SK-N-SH (cell line): ENCODE measurements around the gene PAXX. TPM values are rescaled to one million over a fixed set of nuclear protein-coding genes. Genes with fewer than 3 reads are reported as not detected.
A peak's percentile ranks its signal among the peaks of the same experiment; 100 is the strongest.

ENCODE experiments used
- CTCF ChIA-PET: fragments of 300-600, 350-600 bp; formaldehyde crosslinking; extraction: SDS; loops from one replicate; lab custom pipeline; 2021; lab: Yijun Ruan, JAX
- POLR2A ChIA-PET: fragments of 350-600 bp; sonication (Branson Sonifier 250); formaldehyde crosslinking; extraction: SDS; loops from one replicate; lab custom pipeline; 2020; ENCODE audit warnings: antibody characterized with exemption, inconsistent platforms; lab: Yijun Ruan, JAX
- DNase-seq: peaks from one replicate; pipeline ENCODE4 v3.0.0; 2012
- H2AFZ ChIP-seq: fragments of 200-600 bp; sonication (generic); 2 replicates; pipeline ENCODE4 v1.8.1; 2016; ENCODE audit warnings: antibody characterized with exemption, mild to moderate bottlenecking, low read depth
- H3F3A ChIP-seq: fragments of 200-600 bp; sonication (generic); replicated peaks from 2 replicates; pipeline ENCODE3; 2016; ENCODE audit warnings: antibody characterized with exemption, mild to moderate bottlenecking; ENCODE audit not compliant: insufficient read depth
- H3K27ac ChIP-seq, 2 experiments: fragments of 200-500 bp in 1 of 2; fragments of 200-600 bp in 1 of 2; sonication (Bioruptor generic) in 1 of 2; sonication (generic), shearing (Covaris generic) in 1 of 2; 2 replicates each; pipeline versions ENCODE4 v1.5.1 to v1.6.1; 2014 to 2016; ENCODE audit warnings: low read depth in 2 of 2, inconsistent platforms in 1 of 2, low read length in 1 of 2, mild to moderate bottlenecking in 1 of 2, mixed read lengths in 1 of 2
- H3K27me3 ChIP-seq: fragments of 200-600 bp; sonication (generic), shearing (Covaris generic); 2 replicates; pipeline ENCODE4 v1.6.1; 2016; ENCODE audit warnings: mixed run types; ENCODE audit not compliant: insufficient read depth
- H3K36me3 ChIP-seq, 2 experiments: fragments of 200-500 bp in 1 of 2; fragments of 200-600 bp in 1 of 2; sonication (Bioruptor generic) in 1 of 2; sonication (generic) in 1 of 2; replicated peaks in 1 of 2; 2 replicates each; pipeline versions ENCODE3 to v1.5.1; 2014 to 2016; ENCODE audit warnings: low read length in 1 of 2, mild to moderate bottlenecking in 1 of 2; ENCODE audit not compliant: insufficient read depth in 2 of 2, control insufficient read depth in 1 of 2
- H3K4me1 ChIP-seq, 2 experiments: fragments of 200-500 bp in 1 of 2; fragments of 200-600 bp in 1 of 2; sonication (Bioruptor generic) in 1 of 2; sonication (generic), shearing (Covaris generic) in 1 of 2; 2 replicates each; pipeline versions ENCODE4 v1.5.1 to v1.6.1; 2014 to 2016; ENCODE audit warnings: low read depth in 1 of 2, low read length in 1 of 2, mixed run types in 1 of 2; ENCODE audit not compliant: insufficient read depth in 2 of 2, control insufficient read depth in 1 of 2
- H3K4me2 ChIP-seq: fragments of 200-600 bp; sonication (generic), shearing (Covaris generic); 2 replicates; pipeline ENCODE4 v1.6.1; 2017; ENCODE audit warnings: mixed run types
- H3K4me3 ChIP-seq, 2 experiments: fragments of 200-500 bp in 1 of 2; fragments of 200-600 bp in 1 of 2; sonication (Bioruptor generic) in 1 of 2; sonication (generic), shearing (Covaris generic) in 1 of 2; 2 replicates each; pipeline versions ENCODE4 v1.5.1 to v1.8.1; 2014 to 2016; ENCODE audit warnings: low read depth in 2 of 2, inconsistent platforms in 1 of 2, low read length in 1 of 2, mild to moderate bottlenecking in 1 of 2, mixed read lengths in 1 of 2, moderate library complexity in 1 of 2
- H3K79me2 ChIP-seq: fragments of 200-600 bp; sonication (generic); 2 replicates; pipeline ENCODE4 v1.8.1; 2017; ENCODE audit warnings: mild to moderate bottlenecking; ENCODE audit not compliant: insufficient read depth
- H3K9ac ChIP-seq: fragments of 200-600 bp; sonication (generic); 2 replicates; pipeline ENCODE4 v1.6.1; 2017; ENCODE audit warnings: mixed run types
- H3K9me2 ChIP-seq: fragments of 200-600 bp; sonication (generic); 2 replicates; pipeline ENCODE4 v1.6.1; 2017; ENCODE audit warnings: mixed run types
- H3K9me3 ChIP-seq: fragments of 200-600 bp; sonication (generic); 2 replicates; pipeline ENCODE4 v1.6.1; 2017; ENCODE audit warnings: mixed run types, mild to moderate bottlenecking, moderate library complexity
- H4K20me1 ChIP-seq: fragments of 200-600 bp; sonication (generic); 2 replicates; pipeline ENCODE4 v1.6.1; 2017; ENCODE audit warnings: mild to moderate bottlenecking, mixed run types; ENCODE audit not compliant: insufficient read depth
- CTCF ChIP-seq: fragments of 200-600 bp; sonication (generic); IDR thresholded peaks from 2 replicates; pipeline ENCODE4 v1.6.1; 2017; ENCODE audit warnings: antibody characterized with exemption, mild to moderate bottlenecking, moderate library complexity
- ELF1 ChIP-seq: IDR thresholded peaks from 2 replicates; pipeline ENCODE4 v1.4.0; 2012
- EP300 ChIP-seq, 2 experiments: IDR thresholded peaks; 2 replicates each; pipeline versions ENCODE4 v1.4.0 to v1.6.1; 2012; ENCODE audit warnings: borderline replicate concordance in 1 of 2, low read depth in 1 of 2, low read length in 1 of 2
- EZH2phosphoT487 ChIP-seq: fragments of 200-600 bp; sonication (generic); IDR thresholded peaks from 2 replicates; pipeline ENCODE4 v1.6.1; 2017; ENCODE audit warnings: low read depth, mixed run types, mild to moderate bottlenecking, antibody characterized with exemption, moderate library complexity, borderline replicate concordance
- FOXJ3 ChIP-seq: sonication (generic); formaldehyde crosslinking; IDR thresholded peaks from 2 replicates; pipeline ENCODE4 v1.5.1; 2020; ENCODE audit warnings: mild to moderate bottlenecking, missing genetic modification reagents
- GATA2 ChIP-seq: sonication (generic); formaldehyde crosslinking; IDR thresholded peaks from 2 replicates; pipeline ENCODE4 v1.5.0; 2020; ENCODE audit warnings: mild to moderate bottlenecking, missing genetic modification reagents
- MEF2A ChIP-seq: IDR thresholded peaks from 2 replicates; pipeline ENCODE4 v1.4.0; 2012; ENCODE audit warnings: low read depth, borderline replicate concordance
- MXI1 ChIP-seq: IDR thresholded peaks from 2 replicates; pipeline ENCODE4 v1.6.1; 2012; ENCODE audit warnings: mild to moderate bottlenecking, low read depth, low read length, improper control_type of control experiment
- NFIC ChIP-seq: IDR thresholded peaks from 2 replicates; pipeline ENCODE4 v1.4.0; 2012; ENCODE audit warnings: borderline replicate concordance
- NRF1 ChIP-seq: IDR thresholded peaks from 2 replicates; pipeline ENCODE4 v1.6.1; 2012; ENCODE audit warnings: low read depth, mild to moderate bottlenecking, low read length
- RAD21 ChIP-seq: IDR thresholded peaks from 2 replicates; pipeline ENCODE4 v1.6.1; 2012; ENCODE audit warnings: mild to moderate bottlenecking, low read length
- RCOR1 ChIP-seq: fragments of 150-350 bp; IDR thresholded peaks from 2 replicates; pipeline ENCODE4 v1.6.1; 2017; ENCODE audit warnings: antibody characterized with exemption, low read length
- RXRA ChIP-seq: IDR thresholded peaks from 2 replicates; pipeline ENCODE4 v1.4.0; 2012; ENCODE audit warnings: low read depth, mild to moderate bottlenecking, borderline replicate concordance
- TCF12 ChIP-seq: IDR thresholded peaks from 2 replicates; pipeline ENCODE4 v1.4.0; 2012
- whole genome bisulfite sequencing: methylation state at CpG from one replicate; pipeline ENCODE4 v1.1.6; 2017; ENCODE audit warnings: low lambda C conversion rate; 5-methylcytosine and 5-hydroxymethylcytosine counted together
- polyA plus RNA-seq, 3 experiments: library from polyadenylated mRNA; depleted of rRNA; stranded (reverse); fragments of >200 nt; gene quantifications; 2 replicates each; pipeline ENCODE4 v1.2.3, GENCODE V29; 2012
- TF ChIP-seq, protein P1 (sequence below): fragments of 150-350 bp; IDR thresholded peaks from 2 replicates; pipeline ENCODE4 v1.6.1; 2016; ENCODE audit warnings: mild to moderate bottlenecking, low read depth, low read length
- TF ChIP-seq, protein P2 (sequence below): IDR thresholded peaks from 2 replicates; pipeline ENCODE4; 2012

Gene PAXX
- polyA plus RNA-seq, 1 of the 3 experiments (the other 2 are of a cell fraction) = 52.9 TPM

GRCh38 chr9:136977649-136978072 lies 14.6 kb upstream of the PAXX start:
- no peaks in the 10 kb centered on the region for H3K9me2 ChIP-seq
- H3K79me2 ChIP-seq = no peaks in the 10 kb centered on the region
- 82% methylated on average over 13 of the region's 33 CpGs for WGBS
- H3F3A ChIP-seq = peaks cover 4% of the 10 kb centered on the region
- H2AFZ ChIP-seq = peak overlapping the region; percentile 70; the same call in 1 of the 2 replicates
- no peak for TF ChIP-seq CTCF
- no peak for TF ChIP-seq TCF12
- TF ChIP-seq, protein P1, sequence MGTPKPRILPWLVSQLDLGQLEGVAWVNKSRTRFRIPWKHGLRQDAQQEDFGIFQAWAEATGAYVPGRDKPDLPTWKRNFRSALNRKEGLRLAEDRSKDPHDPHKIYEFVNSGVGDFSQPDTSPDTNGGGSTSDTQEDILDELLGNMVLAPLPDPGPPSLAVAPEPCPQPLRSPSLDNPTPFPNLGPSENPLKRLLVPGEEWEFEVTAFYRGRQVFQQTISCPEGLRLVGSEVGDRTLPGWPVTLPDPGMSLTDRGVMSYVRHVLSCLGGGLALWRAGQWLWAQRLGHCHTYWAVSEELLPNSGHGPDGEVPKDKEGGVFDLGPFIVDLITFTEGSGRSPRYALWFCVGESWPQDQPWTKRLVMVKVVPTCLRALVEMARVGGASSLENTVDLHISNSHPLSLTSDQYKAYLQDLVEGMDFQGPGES = no peak
- TF ChIP-seq MEF2A = no peak
- TF ChIP-seq EP300 (IDR thresholded peaks at IDR 0.05; ENCODE audit: borderline replicate concordance in 1 of 2, low read depth in 1 of 2, low read length in 1 of 2) = no peak
- TF ChIP-seq RXRA = no peak
- no peak for TF ChIP-seq NRF1
- no peak for TF ChIP-seq RCOR1
- TF ChIP-seq, protein P2, sequence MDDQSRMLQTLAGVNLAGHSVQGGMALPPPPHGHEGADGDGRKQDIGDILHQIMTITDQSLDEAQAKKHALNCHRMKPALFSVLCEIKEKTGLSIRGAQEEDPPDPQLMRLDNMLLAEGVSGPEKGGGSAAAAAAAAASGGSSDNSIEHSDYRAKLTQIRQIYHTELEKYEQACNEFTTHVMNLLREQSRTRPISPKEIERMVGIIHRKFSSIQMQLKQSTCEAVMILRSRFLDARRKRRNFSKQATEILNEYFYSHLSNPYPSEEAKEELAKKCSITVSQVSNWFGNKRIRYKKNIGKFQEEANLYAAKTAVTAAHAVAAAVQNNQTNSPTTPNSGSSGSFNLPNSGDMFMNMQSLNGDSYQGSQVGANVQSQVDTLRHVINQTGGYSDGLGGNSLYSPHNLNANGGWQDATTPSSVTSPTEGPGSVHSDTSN = no peak
- no peaks in the 10 kb centered on the region for H3K36me3 ChIP-seq
- no peaks in the 10 kb centered on the region for H3K27me3 ChIP-seq
- H3K4me3 ChIP-seq = peak overlapping the region; percentile 43 to 47; a peak in 3 of 4 replicates
- DNase-seq = no peak
- H3K4me1 ChIP-seq = peaks cover 0 to 23% of the 10 kb centered on the region in 2 experiments; a peak in 1 of 4 replicates
- H3K9me3 ChIP-seq = no peaks in the 10 kb centered on the region
- ChIA-PET POLR2A (interaction anchor here (1.0 kb wide), 1 partner anchor 25 kb away, joined by 4 read pairs; the partner anchor contains the start of gene LCN12), CTCF (interaction anchor here (1.0 to 1.8 kb wide), 4 partner anchors 13 to 51 kb away, joined by 3 to 9 read pairs (median 4); partner anchors contain the start of gene ABCA2)
- H4K20me1 ChIP-seq = no peaks in the 10 kb centered on the region
- no peak overlapping the region; a peak in 1 of 4 replicates for H3K27ac ChIP-seq
- peak overlapping the region; percentile 71; the same call in 1 of the 2 replicates for H3K4me2 ChIP-seq
- H3K9ac ChIP-seq = no peak overlapping the region

DNA sequence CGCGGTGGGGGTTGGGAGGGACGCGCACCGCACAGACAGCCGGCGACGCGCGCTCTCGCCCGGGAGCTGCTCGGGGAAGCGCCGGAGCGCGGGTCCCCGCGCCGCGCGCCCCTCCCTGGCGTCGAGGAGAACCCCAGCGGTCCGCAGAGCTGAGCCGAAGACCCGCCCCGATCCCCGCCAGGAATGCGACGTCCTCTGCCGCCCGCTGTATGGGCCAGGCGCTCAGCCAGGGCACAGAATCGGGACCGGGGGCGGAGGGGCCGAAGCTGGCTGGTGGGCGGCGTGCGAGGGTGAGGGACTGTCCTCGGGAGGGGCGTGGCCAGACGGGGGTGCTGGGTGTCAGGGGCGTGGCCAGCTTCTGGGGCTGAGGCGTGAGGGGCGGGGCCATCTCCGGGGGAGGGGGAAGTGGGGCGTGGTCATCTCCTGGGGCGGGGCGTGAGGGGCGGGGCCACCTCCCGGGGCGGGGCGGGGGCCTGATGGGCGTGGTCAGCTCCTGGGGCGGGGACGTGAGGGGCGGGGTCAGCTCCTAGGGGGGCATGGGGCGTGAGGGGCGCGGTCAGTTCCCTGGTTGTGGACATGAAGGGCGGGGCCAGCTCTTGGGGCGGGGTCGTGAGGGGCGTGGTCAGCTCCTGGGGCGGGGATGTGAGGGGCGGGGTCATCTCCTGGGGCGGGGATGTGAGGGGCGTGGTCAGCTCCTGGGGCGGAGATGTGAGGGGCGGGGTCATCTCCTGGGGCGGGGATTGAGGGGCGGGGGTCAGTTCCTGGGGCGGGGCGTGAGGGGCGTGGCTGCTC lies 14.0 kb upstream of the PAXX start:
- POLR2A ChIA-PET = interaction anchor here (0.6 kb wide), 1 partner anchor 49 kb away, joined by 3 read pairs; no protein-coding TSS in a partner anchor
- DNase-seq = peak; percentile 99
- TF ChIP-seq ELF1 (no peak), GATA2 (CRISPR knock-in tag) (no peak), EP300 (IDR thresholded peaks at IDR 0.05; ENCODE audit: borderline replicate concordance in 1 of 2, low read depth in 1 of 2, low read length in 1 of 2) (no peak), MXI1 (no peak), RAD21 (no peak), FOXJ3 (CRISPR knock-in tag) (no peak), NFIC (no peak), NRF1 (no peak), EZH2phosphoT487 (no peak)
- TF ChIP-seq, protein P1 = no peak

More for the DNA sequence above, 14.0 kb upstream of the PAXX start:
- H4K20me1 ChIP-seq = no peaks in the 10 kb centered on the region
- H3K9me2 ChIP-seq = no peaks in the 10 kb centered on the region
- no peaks in the 10 kb centered on the region for H3K36me3 ChIP-seq
- H3K9ac ChIP-seq = no peak overlapping the region
- WGBS = 5% methylated on average over 16 of the region's 78 CpGs
- H3K4me3 ChIP-seq = peak overlapping the region; percentile 43 to 47
- H3K4me1 ChIP-seq = peaks cover 0 to 23% of the 10 kb centered on the region in 2 experiments; a peak in 1 of 4 replicates
- peaks cover 4% of the 10 kb centered on the region for H3F3A ChIP-seq
- no peaks in the 10 kb centered on the region for H3K79me2 ChIP-seq
- peak overlapping the region; percentile 71; the same call in 1 of the 2 replicates for H3K4me2 ChIP-seq
- H3K27ac ChIP-seq = no peak overlapping the region; a peak in 1 of 4 replicates
- H3K27me3 ChIP-seq = no peaks in the 10 kb centered on the region
- H3K9me3 ChIP-seq = no peaks in the 10 kb centered on the region
- H2AFZ ChIP-seq = peak overlapping the region; percentile 70; the same call in 1 of the 2 replicates
- CTCF ChIA-PET = interaction anchor here (1.0 to 1.8 kb wide), 5 partner anchors 13 to 56 kb away, joined by 3 to 9 read pairs (median 4); partner anchors contain the start of gene ABCA2
